ENCODE data around the gene ZMIZ1.

Gene ZMIZ1

GRCh38 chr10:79285315-79286197, 216.8 kb downstream of the ZMIZ1 start:
- Histone ChIP-seq H3K27ac (ENCODE audit: low read depth, low read length) (no peak overlapping the region), H3K36me3 (ENCODE audit: control insufficient read depth, insufficient read depth, low read length) (peaks cover 14% of the 10 kb centered on the region), H3K4me1 (ENCODE audit: control insufficient read depth, insufficient read depth, low read length) (no peaks in the 10 kb centered on the region; the same call in 1 of the 2 replicates), H3K4me3 (ENCODE audit: low read depth, low read length) (no peak overlapping the region), H3K27me3 (ENCODE audit: control insufficient read depth, insufficient read depth, low read length) (no peaks in the 10 kb centered on the region), H3K9me3 (ENCODE audit: control insufficient read depth, insufficient read depth, low read length) (no peaks in the 10 kb centered on the region), H3K9ac (ENCODE audit: low read depth, low read length) (no peak overlapping the region)

- no peak overlapping the region for H3K27ac ChIP-seq (ENCODE audit: low read depth, low read length)
- H3K27me3 ChIP-seq (ENCODE audit: control insufficient read depth, insufficient read depth, low read length): no peaks in the 10 kb centered on the region
- no peak overlapping the region for H3K9ac ChIP-seq (ENCODE audit: low read depth, low read length)
- peaks cover 18% of the 10 kb centered on the region for H3K36me3 ChIP-seq (ENCODE audit: control insufficient read depth, insufficient read depth, low read length)
- H3K4me3 ChIP-seq (ENCODE audit: low read depth, low read length): no peak overlapping the region
- H3K4me1 ChIP-seq (ENCODE audit: control insufficient read depth, insufficient read depth, low read length): no peaks in the 10 kb centered on the region; the same call in 1 of the 2 replicates
- no peaks in the 10 kb centered on the region for H3K9me3 ChIP-seq (ENCODE audit: control insufficient read depth, insufficient read depth, low read length)
These were observed 217.7 kb downstream of the ZMIZ1 start for GRCh38 chr10:79286318-79286951.

GRCh38 chr10:79287973-79288723, 219.4 kb downstream of the ZMIZ1 start:
- no peaks in the 10 kb centered on the region for H3K27me3 ChIP-seq (ENCODE audit: control insufficient read depth, insufficient read depth, low read length)
- peaks cover 21% of the 10 kb centered on the region for H3K36me3 ChIP-seq (ENCODE audit: control insufficient read depth, insufficient read depth, low read length)
- H3K27ac ChIP-seq (ENCODE audit: low read depth, low read length): no peak overlapping the region
- H3K9me3 ChIP-seq (ENCODE audit: control insufficient read depth, insufficient read depth, low read length): no peaks in the 10 kb centered on the region
- H3K4me1 ChIP-seq (ENCODE audit: control insufficient read depth, insufficient read depth, low read length): no peaks in the 10 kb centered on the region
- H3K9ac ChIP-seq (ENCODE audit: low read depth, low read length): no peak overlapping the region
- H3K4me3 ChIP-seq (ENCODE audit: low read depth, low read length): no peak overlapping the region

- no peaks in the 10 kb centered on the region for H3K27me3 ChIP-seq (ENCODE audit: control insufficient read depth, insufficient read depth, low read length)
- H3K4me3 ChIP-seq (ENCODE audit: low read depth, low read length): no peak overlapping the region
- no peaks in the 10 kb centered on the region for H3K9me3 ChIP-seq (ENCODE audit: control insufficient read depth, insufficient read depth, low read length)
- no peak overlapping the region for H3K27ac ChIP-seq (ENCODE audit: low read depth, low read length)
- H3K36me3 ChIP-seq (ENCODE audit: control insufficient read depth, insufficient read depth, low read length): peaks cover 32% of the 10 kb centered on the region
- H3K4me1 ChIP-seq (ENCODE audit: control insufficient read depth, insufficient read depth, low read length): no peaks in the 10 kb centered on the region
- H3K9ac ChIP-seq (ENCODE audit: low read depth, low read length): no peak overlapping the region
These were observed 221.0 kb downstream of the ZMIZ1 start for GRCh38 chr10:79289801-79290200.

- no peak overlapping the region for H3K9ac ChIP-seq (ENCODE audit: low read depth, low read length)
- no peaks in the 10 kb centered on the region for H3K27me3 ChIP-seq (ENCODE audit: control insufficient read depth, insufficient read depth, low read length)
- no peak overlapping the region for H3K27ac ChIP-seq (ENCODE audit: low read depth, low read length)
- H3K4me3 ChIP-seq (ENCODE audit: low read depth, low read length): no peak overlapping the region
- peaks cover 44% of the 10 kb centered on the region for H3K36me3 ChIP-seq (ENCODE audit: control insufficient read depth, insufficient read depth, low read length)
- H3K4me1 ChIP-seq (ENCODE audit: control insufficient read depth, insufficient read depth, low read length): no peaks in the 10 kb centered on the region
- no peaks in the 10 kb centered on the region for H3K9me3 ChIP-seq (ENCODE audit: control insufficient read depth, insufficient read depth, low read length)
These were observed 223.4 kb downstream of the ZMIZ1 start for GRCh38 chr10:79292026-79292766.

GRCh38 chr10:79292891-79293746, 224.4 kb downstream of the ZMIZ1 start:
- Histone ChIP-seq H3K36me3 (ENCODE audit: control insufficient read depth, insufficient read depth, low read length) (peaks cover 54% of the 10 kb centered on the region), H3K4me3 (ENCODE audit: low read depth, low read length) (no peak overlapping the region), H3K27ac (ENCODE audit: low read depth, low read length) (no peak overlapping the region), H3K9ac (ENCODE audit: low read depth, low read length) (no peak overlapping the region), H3K27me3 (ENCODE audit: control insufficient read depth, insufficient read depth, low read length) (no peaks in the 10 kb centered on the region), H3K4me1 (ENCODE audit: control insufficient read depth, insufficient read depth, low read length) (no peaks in the 10 kb centered on the region), H3K9me3 (ENCODE audit: control insufficient read depth, insufficient read depth, low read length) (no peaks in the 10 kb centered on the region)

GRCh38 chr10:79293841-79294581, 225.2 kb downstream of the ZMIZ1 start:
- H3K9ac ChIP-seq (ENCODE audit: low read depth, low read length): no peak overlapping the region

GRCh38 chr10:79295563-79295962, 226.8 kb downstream of the ZMIZ1 start:
- H3K4me3 ChIP-seq (ENCODE audit: low read depth, low read length): no peak overlapping the region
- no peak overlapping the region for H3K9ac ChIP-seq (ENCODE audit: low read depth, low read length)
- peaks cover 77% of the 10 kb centered on the region for H3K36me3 ChIP-seq (ENCODE audit: control insufficient read depth, insufficient read depth, low read length)
- no peaks in the 10 kb centered on the region for H3K9me3 ChIP-seq (ENCODE audit: control insufficient read depth, insufficient read depth, low read length)
- no peaks in the 10 kb centered on the region for H3K27me3 ChIP-seq (ENCODE audit: control insufficient read depth, insufficient read depth, low read length)
- H3K27ac ChIP-seq (ENCODE audit: low read depth, low read length): no peak overlapping the region
- H3K4me1 ChIP-seq (ENCODE audit: control insufficient read depth, insufficient read depth, low read length): no peaks in the 10 kb centered on the region

More at GRCh38 chr10:79293841-79294581, 225.2 kb downstream of the ZMIZ1 start:
- H3K9me3 ChIP-seq (ENCODE audit: control insufficient read depth, insufficient read depth, low read length): no peaks in the 10 kb centered on the region
- peaks cover 63% of the 10 kb centered on the region for H3K36me3 ChIP-seq (ENCODE audit: control insufficient read depth, insufficient read depth, low read length)
- H3K27ac ChIP-seq (ENCODE audit: low read depth, low read length): no peak overlapping the region
- no peaks in the 10 kb centered on the region for H3K4me1 ChIP-seq (ENCODE audit: control insufficient read depth, insufficient read depth, low read length)
- H3K27me3 ChIP-seq (ENCODE audit: control insufficient read depth, insufficient read depth, low read length): no peaks in the 10 kb centered on the region
- no peak overlapping the region for H3K4me3 ChIP-seq (ENCODE audit: low read depth, low read length)

- no peaks in the 10 kb centered on the region for H3K27me3 ChIP-seq (ENCODE audit: control insufficient read depth, insufficient read depth, low read length)
- H3K4me1 ChIP-seq (ENCODE audit: control insufficient read depth, insufficient read depth, low read length): no peaks in the 10 kb centered on the region
- H3K4me3 ChIP-seq (ENCODE audit: low read depth, low read length): no peak overlapping the region
- H3K9me3 ChIP-seq (ENCODE audit: control insufficient read depth, insufficient read depth, low read length): no peaks in the 10 kb centered on the region
- no peak overlapping the region for H3K9ac ChIP-seq (ENCODE audit: low read depth, low read length)
- H3K27ac ChIP-seq (ENCODE audit: low read depth, low read length): no peak overlapping the region
- peaks cover 82% of the 10 kb centered on the region for H3K36me3 ChIP-seq (ENCODE audit: control insufficient read depth, insufficient read depth, low read length)
These were observed 227.7 kb downstream of the ZMIZ1 start for GRCh38 chr10:79296431-79296830.

All from HUES48 (cell line).